Stimulated activated CD4-positive, alpha-beta T cell treated with anti-CD3 and anti-CD28 coated beads, Interleukin-15, amount 100 ng/mL, for 48 hours (primary cell): ENCODE results near the gene ATP2B1.

Experiments used
- DNase-seq, 2 donors: peaks; one replicate each; pipeline ENCODE4 v3.0.0-alpha.2; 2020; ENCODE audit warnings: low read depth in 2 of 2

ATP2B1 gene

DNA sequence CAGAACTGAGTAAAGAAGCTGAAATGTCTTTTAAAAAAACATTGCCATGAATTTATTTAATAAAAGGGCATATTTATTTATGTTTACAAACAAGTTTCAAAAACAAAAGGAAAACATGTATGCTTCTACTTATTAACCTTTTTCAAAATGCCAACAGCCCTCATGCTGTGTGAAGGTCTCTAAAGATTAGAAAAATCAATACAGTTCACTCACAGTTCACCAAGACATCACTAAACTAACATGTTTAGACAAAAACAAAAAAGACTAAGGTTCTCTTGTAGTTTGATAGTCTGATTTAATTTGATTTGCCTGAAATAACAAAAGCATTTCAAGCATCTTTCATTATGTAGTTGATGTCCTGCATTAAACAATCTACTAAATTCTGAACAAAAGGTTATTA lies 118.9 kb downstream of the ATP2B1 start:
- DNase-seq: no peak

DNA sequence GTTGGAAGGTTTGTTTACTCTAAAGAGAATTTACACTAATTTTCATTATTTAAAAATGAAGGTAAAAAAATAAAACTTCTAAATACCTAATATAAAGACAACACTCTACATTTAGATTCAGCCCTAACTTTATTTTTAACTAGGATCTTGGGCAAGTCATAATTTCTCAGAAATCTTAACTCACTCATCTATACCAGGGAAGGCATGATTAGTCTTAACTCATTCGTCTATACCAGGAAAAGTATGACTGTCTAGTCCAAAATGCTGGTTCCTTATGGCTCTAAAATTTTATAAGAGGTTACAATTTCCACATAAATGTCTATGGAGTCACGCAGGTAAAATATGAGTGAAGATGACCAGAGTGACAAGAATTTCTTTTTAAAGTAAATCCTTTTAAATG lies 130.1 kb downstream of the ATP2B1 start:
- DNase-seq: no peak

DNA sequence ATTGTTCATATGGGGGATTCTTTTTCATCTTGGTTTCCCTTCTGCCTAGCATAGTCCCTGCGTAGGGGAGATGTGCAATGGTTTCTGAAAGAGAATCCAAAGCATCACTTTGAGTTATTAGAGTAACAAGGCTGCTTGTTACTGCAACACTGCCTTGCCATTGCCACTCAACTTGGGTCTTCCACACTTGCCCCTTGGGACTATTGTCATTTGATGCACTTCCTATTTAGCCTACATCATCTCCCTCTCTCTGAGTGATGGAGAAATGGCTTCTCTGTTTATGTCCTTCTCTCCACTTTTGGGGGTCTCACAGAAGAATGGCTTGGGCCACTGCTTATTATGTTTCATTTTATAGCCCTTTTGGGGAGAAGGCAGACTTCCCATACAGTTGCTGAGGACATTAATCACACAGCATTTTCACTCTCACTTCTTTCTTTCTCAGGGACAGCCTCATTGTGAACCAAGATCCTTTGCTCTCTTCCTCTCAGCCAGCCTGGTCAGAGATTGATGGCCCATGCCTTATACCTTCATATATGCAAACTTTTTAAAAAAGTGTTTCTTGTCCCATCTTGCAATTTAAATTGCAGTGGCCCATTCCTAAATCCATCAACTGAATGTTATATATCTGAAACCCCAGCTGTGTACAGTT lies 131.9 kb downstream of the ATP2B1 start:
- DNase-seq: no peak

DNA sequence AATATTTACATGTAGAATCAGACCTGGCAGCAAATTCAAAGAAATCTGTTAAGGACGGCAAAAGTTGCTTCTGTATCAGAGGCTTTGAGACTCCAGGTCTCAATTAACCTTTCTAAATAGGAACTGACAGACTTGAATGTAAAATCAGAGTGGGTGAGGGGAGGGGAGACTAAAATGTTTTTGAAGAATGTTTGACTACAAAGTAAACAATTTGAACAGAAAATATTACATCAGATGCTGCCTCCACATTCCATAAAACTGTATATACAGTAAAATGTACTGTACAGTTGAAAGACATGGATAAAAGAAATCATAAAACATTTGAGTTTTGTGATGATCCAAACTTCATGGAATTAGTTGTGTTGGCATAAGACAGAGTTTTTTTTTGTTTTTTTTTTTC lies 133.3 kb downstream of the ATP2B1 start:
- no peak for DNase-seq

DNA sequence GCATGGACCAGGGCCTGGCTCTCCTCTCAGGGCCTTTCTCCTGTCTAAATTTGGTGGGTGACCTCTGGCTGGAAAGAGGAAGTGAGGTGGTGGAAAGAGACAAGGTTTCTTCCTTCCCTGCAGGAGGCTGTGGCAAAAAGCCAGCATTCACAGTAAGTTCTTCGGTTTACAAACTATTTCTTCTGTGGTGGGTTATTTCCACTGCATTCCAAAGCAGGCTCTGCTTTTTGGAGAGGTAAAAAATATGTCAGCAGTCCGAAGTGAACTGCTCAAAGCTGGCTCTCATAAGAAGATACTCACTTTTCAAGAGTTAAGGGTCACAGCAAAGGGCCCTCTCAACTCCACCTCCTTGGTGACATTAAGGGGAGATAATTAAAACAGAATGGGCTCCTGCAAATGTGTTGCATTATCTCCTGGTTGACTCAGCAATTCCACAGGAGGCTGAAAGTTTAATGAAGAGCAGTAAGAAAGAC lies 133.9 kb downstream of the ATP2B1 start:
- no peak for DNase-seq

DNA sequence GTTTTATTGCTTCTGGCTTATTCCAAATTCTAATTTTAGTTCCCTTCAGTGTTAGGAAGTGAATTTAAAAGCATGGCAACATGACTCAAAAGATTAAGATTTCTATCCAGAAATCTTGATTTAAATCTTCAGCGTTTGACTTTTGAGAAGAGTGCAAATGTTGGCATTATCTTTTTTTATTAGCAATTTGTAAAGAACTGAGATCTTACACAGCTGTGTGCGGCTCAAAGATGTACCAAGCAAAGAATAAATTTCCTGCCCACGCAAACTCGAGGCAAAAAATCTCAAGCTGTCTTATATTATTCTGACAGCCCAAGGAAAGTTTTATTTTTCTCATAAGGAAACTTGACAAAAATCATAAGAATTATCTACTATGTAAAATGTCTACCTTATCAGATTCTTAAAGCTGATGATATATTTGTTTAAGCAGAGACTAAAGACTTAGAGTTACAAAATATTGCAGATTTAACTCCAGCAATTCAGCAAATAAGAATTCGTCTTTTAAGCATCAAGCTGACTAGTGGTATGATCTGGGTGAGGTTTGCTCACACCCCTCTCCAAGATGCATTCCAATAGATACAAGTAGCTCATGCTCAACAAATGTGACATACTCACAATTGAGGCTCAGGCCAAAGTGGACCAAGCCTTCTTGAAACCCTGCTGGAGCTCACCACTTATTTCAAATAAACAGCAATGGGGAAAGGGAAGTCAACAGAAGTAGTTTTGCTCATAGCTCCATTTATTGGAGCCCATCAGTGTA lies 135.4 kb downstream of the ATP2B1 start:
- DNase-seq: no peak

DNA sequence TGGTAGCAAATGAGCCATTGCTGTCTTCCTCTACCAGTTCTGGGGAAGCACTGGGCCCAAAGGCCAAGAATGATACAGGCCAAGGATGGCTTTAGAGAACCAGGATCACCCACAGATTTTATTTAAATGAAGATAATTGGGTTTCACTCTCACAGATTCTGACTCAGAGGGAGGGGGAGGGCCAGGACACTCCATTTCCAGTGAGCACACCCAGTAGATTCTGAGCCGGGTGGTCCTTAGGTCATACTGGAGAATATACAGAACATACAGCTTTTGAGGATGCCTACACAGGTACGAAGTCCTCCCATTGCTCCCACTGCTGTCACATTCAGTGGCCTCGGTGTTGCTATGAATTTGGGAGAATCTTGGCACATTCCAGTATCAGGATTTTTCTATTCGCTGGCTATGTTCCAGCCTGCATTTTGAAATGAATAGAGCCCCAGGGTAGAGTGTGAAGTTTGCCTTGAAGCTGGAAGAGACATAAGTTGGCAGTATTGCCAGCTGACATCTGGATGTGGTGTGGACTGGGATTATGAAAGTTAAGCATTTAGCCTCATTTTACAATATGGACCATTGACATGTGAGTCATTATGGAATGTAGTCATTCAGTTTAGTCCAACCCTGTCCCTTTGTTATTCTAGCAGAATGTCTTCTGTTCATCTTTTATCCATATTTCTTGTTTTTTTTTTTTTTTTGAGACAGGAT lies 137.0 kb downstream of the ATP2B1 start:
- DNase-seq: no peak

DNA sequence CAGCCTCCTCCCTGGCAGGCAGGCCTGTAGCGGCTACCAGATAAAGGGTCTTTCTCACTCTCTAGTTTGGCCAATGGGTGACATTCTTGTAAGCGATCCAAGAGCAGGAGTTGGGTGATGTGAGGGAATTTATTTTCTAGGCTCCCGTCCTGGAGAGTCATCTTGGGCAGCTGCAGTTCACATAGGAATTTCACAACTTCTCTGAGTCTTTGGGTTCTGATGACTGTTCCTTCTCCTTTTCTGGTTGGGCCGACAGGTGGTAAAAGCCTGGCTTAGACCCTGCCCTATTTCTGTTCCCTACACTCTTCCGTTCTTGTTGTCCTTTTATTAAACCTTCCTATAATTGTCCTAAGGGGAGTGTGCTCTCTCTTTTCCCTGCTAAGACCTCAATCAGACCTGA lies 140.2 kb downstream of the ATP2B1 start:
- DNase-seq: no peak

DNA sequence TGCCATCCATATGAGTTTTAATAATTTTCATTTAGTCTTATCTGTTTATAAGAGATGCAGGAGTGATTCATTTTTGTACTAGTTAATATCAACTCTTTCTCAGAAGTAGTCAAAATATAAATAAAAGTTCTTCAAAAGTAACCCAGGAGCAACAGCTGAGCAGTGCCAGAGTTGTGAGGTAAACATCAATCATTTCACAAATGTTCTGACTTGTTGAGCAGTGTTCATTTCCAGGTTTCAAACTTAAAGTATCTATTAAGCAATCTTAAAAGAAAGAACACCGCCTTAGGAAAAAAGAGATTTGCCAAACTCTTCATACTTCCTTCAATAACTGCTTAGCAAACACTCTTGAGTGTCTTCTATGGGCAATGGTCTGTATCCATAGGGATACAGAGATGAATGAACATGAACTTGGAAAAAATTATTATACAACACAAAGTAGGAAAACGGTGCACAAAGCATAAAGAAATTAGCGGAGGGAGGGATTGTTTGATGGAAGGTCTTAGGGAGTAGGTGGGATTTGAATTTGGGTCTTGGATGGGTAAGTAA lies 140.9 kb downstream of the ATP2B1 start:
- no peak for DNase-seq

DNA sequence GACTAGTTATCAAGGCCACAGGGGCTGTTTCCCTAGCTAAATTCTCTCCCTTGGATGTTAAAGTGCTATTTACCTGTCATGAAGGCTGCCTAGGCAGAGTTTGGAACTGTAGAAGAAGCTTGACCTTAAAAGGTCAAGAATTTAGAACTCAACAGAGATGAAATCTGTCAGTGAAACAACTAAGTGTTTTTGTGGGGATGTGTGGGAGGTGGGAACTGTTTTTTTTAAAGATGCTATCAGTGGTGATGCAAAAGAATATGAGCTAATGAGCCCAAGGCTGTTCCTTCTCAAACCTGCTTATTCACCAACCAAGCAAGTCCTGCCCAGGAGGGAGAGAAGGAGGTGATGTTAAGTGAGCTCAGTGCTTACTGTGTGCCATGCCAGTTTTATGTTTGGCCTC lies 142.0 kb downstream of the ATP2B1 start:
- no peak for DNase-seq

DNA sequence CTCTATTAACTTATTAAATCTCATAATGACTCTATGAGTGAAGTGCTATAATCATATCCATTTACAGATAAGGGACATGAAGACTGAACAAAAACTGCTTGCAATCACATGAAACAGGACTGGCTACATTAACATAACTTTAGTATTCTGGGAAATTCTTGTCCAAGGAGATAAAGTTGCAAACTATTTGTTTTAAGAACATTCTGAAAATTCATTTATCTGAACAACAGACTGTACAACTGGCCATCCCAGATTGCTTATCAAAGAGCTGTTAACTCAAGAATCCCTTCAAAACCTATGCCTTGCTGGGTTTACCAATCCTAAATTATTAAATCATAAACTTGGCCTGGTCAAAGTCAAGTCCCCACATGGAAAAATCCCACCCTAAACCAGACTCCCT lies 143.6 kb downstream of the ATP2B1 start:
- no peak for DNase-seq

DNA sequence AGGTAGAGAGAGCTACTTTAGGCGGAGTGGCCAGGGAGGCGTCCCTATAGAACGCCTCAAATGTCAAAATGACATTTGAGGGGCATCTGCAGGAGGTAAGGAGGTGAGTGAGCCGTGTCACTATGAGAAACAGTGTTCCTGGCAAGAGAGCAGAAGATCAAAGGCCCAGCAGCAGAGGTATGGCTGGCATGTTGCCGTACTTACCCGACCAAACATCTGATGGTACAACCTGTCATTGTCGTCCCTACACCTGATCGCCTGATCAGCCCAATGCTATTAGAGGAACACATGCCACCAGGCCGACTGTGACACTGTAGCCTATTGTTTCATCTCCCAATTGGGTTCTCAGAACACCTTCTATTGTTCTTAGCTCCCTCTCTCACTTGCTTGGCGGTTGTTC lies 148.9 kb downstream of the ATP2B1 start:
- no peak for DNase-seq

DNA sequence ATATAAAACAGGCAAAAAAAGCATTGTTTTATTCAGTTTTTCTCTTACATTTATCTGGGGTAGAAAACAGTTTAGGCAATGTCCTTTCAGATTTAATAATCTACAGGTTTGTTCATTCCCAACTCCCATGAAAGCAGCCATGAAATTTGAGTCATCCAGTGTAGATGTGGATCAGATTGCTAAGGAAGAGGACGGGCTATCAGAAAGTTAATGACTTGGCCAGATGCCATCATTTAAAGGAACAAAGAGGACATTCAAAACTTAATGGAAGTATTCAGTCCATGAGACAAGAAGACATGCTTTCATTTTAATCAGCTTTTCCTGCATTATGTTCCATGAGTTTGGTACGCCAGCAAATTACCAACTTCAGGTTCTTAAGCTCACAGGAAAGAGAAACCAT lies 151.7 kb downstream of the ATP2B1 start:
- DNase-seq: no peak

DNA sequence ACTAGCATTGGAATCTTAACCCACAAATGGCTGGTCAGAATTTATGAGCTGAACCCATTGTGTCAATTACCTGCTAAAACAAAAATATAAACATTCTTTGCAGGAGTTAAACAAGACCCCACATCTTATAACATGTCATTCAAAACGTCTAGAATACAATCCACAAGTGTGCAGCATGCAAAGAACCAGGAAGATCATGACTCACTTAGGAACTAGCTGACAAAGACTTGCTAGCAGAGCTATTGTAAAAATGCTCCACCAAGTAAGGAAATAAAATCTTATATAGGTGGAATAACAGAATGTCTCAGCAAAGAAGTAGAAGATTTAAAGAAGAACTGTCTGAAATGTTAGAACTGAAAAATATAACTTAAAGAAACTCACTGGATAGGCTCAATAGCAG lies 156.3 kb downstream of the ATP2B1 start:
- no peak for DNase-seq

DNA sequence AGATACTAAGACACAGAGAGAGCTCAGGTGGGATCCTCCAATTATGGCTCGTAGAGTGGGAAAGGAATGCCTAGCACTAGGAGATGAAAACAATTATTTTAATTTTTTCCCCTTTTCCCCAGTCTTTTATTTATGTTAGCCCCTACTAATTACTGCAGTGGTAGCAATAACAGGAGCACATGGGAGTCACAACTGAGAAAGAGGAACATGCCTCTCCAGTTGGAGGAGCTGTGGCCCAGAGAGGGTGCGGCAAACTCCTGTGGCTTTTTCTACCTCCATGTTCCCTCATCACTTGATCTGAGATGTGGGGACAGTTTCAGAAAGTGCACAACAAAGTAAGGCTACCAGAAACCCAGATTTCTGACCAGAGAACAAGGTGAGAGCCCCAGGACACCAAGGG lies 156.9 kb downstream of the ATP2B1 start:
- no peak for DNase-seq

DNA sequence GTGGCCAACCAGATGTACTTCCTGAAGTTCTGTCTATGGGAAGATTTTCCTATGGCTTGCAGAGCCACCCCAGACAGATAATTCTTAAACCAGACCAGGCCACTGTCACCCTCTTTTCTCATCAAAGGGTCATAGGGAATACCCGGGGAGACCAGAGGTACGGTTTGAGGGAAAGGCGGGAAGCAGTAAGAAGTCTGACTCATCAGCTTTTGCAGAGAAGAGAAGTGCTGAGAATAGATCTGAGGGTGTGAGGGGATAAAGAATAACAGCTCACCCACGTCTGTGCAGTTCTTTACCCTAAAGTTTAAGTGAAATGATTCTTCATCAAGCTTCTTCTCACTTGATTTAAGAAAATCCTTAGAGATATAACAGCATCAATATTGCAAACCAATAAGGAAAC lies 161.5 kb downstream of the ATP2B1 start:
- no peak for DNase-seq

DNA sequence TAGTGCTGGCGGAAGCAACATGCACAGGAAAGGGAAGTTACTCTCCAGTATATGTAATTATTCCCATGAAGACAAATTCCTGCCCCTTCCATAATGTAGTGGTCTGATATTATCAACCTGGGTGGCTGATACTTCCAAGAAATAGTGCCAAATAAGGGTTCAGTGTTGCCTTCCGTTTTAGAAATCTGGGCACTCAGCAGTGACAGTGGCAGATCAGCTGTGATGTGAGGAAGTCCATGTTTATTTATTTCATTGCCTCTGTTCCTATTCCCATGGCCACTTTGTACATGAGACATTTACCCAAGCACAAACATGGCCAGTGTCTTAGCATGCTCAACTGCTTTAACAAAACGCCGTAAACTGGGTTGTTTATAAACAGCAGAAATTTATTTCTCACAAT lies 162.5 kb downstream of the ATP2B1 start:
- DNase-seq: no peak

DNA sequence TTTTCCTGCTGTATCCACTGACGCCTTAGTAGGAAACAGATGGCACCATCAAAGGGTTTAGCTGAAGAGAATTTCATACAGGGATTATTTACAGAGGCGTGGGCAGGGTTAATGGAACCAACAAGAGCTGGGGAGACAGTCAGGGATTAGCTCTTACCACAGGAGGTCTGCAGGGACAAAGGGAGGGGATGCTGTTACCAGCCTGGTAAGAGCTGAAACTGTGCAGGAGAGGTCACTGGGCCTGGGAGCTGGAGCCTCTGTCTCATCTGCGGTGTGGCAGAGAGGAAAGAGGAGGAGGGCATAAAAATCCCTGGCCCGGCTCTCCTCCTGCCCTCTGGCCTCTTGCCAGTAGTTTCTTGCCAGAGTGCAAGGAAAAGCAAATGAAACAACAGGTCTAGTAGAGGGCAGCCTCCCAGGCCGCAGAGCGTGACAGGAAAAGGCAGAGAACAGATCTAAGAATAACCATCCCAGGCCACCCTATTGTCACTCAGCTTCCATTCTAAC lies 163.9 kb downstream of the ATP2B1 start:
- DNase-seq: no peak

DNA sequence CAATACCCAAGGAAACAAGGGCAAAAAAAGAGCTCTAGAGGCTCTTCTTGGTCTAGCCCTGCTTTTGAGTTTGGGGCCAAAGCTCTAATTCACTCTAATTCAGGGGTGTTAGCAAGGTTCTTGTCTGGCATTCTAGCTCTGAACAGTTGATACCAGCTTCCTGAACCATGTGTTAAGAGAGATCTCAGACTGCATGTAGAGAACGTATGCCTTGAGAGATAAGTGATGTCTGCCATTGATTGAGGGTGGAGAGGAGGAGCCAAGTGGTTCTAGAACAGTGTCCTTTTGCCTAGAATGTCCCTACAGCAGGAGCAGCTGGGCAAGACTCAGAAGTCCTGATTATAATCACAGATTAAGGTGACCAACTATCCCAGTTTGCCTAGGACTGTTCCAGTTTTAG lies 164.6 kb downstream of the ATP2B1 start:
- DNase-seq: no peak

DNA sequence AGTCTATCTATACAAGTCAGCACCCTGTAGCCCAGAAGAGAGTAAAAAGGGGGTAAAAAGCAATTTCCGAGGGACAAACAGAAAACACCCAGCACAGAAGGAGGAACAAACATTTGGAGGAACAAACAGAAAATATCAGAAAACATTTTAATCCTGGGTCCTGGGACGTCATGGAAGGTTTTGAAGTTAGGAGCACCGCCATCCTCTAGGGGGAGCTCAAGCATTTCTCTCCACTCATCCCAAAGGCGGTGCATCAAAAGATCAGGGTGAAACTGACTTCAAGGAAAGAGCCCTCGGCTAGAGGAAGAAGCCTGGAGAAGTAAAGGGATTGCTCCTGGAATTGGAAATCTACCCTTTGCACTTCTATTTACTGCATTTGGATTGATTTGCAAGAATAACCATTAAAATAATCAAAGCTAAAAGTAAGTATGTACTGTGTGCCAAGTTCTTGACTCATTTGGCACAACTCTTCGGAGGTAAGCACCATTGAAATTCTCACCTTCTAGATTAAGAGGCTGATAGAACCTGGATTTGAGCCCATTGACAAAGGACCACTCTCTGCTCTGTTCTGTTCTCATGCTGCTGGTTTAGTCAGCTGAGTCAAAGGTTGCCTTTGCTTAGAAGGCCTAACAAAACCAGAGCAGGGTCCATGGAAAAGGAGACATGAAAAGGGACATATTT lies 165.6 kb downstream of the ATP2B1 start:
- peak in 1 of 2 donors; percentile 14 for DNase-seq

DNA sequence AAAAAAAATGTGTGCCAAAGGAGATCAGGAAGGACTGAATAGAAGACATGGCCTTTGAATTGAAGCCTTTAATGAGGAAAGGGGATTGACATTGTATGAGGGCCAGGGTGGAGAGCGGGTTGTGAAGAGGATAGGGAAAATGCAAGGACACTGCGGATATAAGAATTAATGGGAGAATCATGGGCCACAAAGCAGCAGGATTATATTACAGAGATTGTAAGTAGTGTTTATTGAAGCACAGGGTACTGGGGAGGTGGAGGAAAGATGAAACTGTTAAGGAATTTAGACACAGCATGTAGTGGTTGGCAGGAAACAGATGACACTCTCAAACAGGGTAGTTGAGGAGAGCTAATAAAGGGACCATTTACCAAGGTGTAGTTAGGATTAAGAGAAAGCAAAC lies 166.4 kb downstream of the ATP2B1 start:
- DNase-seq: no peak

DNA sequence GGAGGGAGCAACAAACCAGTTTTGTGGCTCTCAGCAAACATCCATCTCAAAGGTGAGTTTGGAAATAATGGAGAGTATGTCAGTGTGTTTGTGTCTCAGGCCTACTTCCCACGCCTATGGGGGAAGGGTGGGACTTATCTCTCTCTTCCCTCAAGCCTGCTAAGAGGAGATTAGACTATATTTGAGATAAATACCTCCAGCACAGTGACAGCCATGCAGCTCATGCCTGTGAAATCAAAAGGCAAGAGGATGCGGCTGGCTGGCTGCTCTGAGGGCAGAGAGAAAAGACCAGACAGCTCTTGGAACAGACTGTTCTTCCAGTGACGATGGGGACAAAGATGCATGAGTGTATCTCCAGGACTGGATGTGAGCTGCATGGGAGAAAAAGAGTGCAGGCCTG lies 168.1 kb downstream of the ATP2B1 start:
- DNase-seq: no peak
